GM12878 (cell line): ENCODE data around the gene NOS1. TPM values are rescaled to one million over a fixed set of nuclear protein-coding genes. Genes with fewer than 3 reads are reported as not detected.

Experiments
- ATAC-seq: fragments of 200-7000 bp; cut with Tn5 transposase; 3 replicates; pipeline ENCODE4 v1.9.1; 2020; ENCODE audit warnings: mild to moderate bottlenecking, moderate library complexity
- BruUV-seq: library from RNA; stranded (reverse); fragments of 400-500 nt; replicated peaks from 2 replicates; lab custom pipeline; 2021; lab: Mats Ljungman, UMichigan
- CTCF ChIA-PET: fragments of 300-600 bp; sonication (Branson Sonifier 250); formaldehyde crosslinking; extraction: SDS; loops from one replicate; lab custom pipeline; 2021; ENCODE audit warnings: inconsistent platforms; lab: Yijun Ruan, JAX
- POLR2A ChIA-PET: fragments of 350-600 bp; formaldehyde crosslinking; extraction: SDS; loops from one replicate; lab custom pipeline; 2021; ENCODE audit warnings: inconsistent platforms; lab: Charles Lee
- RAD21 ChIA-PET: fragments of 300-600 bp; sonication (Branson Sonifier 250); formaldehyde crosslinking; loops from one replicate; lab custom pipeline; 2023; ENCODE audit warnings: antibody characterized with exemption; ENCODE audit not compliant: unreplicated experiment; lab: Charles Lee
- SMC1A ChIA-PET: fragments of 300-600 bp; sonication (Branson Sonifier 250); formaldehyde crosslinking; loops from one replicate; lab custom pipeline; 2023; ENCODE audit not compliant: unreplicated experiment, uncharacterized antibody; lab: Charles Lee
- DNase-seq: peaks from one replicate; pipeline ENCODE4 v3.0.0-alpha.2; 2011; ENCODE audit warnings: low read depth, low spot score
- FAIRE-seq: peaks from 3 replicates; lab custom pipeline; 2011; peaks lifted over from hg19 to GRCh38; lab: Jason Lieb, UNC
- H2AFZ ChIP-seq: 2 replicates; pipeline ENCODE4 v1.6.0; 2011; ENCODE audit warnings: low read depth, low read length, control low read depth; ENCODE audit not compliant: control insufficient read depth
- H3K27ac ChIP-seq: 2 replicates; pipeline ENCODE4 v1.5.1; 2011; ENCODE audit warnings: control low read depth; ENCODE audit not compliant: control insufficient read depth, insufficient read depth
- H3K27me3 ChIP-seq, 2 experiments: replicated peaks in 1 of 2; 2 replicates each; pipeline versions ENCODE4 v1.6.0 to v1.6.1; 2011; ENCODE audit warnings: low read length in 1 of 2; ENCODE audit not compliant: control insufficient read depth in 2 of 2, insufficient read depth in 2 of 2
- H3K36me3 ChIP-seq, 2 experiments: 2 replicates each; pipeline ENCODE4 v1.5.1; 2011; ENCODE audit warnings: low read length in 1 of 2; ENCODE audit not compliant: control insufficient read depth in 2 of 2, insufficient read depth in 2 of 2
- H3K4me1 ChIP-seq: 2 replicates; pipeline ENCODE4 v1.6.1; 2011; ENCODE audit warnings: mild to moderate bottlenecking, low read length, moderate library complexity, mixed read lengths; ENCODE audit not compliant: control insufficient read depth, insufficient read depth
- H3K4me2 ChIP-seq: 2 replicates; pipeline ENCODE4 v1.6.0; 2011; ENCODE audit warnings: control low read depth; ENCODE audit not compliant: control insufficient read depth, insufficient read depth
- H3K4me3 ChIP-seq: fragments of 200-600 bp; sonication (generic); 2 replicates; pipeline ENCODE4 v1.5.1; 2016
- H3K79me2 ChIP-seq: 2 replicates; pipeline ENCODE4 v1.6.0; 2011; ENCODE audit warnings: low read length; ENCODE audit not compliant: control insufficient read depth, insufficient read depth
- H3K9ac ChIP-seq: 2 replicates; pipeline ENCODE4 v1.8.0; 2011; ENCODE audit warnings: low read length, control low read depth, mixed read lengths; ENCODE audit not compliant: control insufficient read depth, insufficient read depth
- H3K9me3 ChIP-seq: replicated peaks from 3 replicates; pipeline ENCODE4 v1.5.1; 2011; ENCODE audit warnings: mild to moderate bottlenecking, low read length; ENCODE audit not compliant: control insufficient read depth, insufficient read depth
- H4K20me1 ChIP-seq: 2 replicates; pipeline ENCODE4 v1.6.0; 2011; ENCODE audit not compliant: control insufficient read depth, insufficient read depth
- E4F1 ChIP-seq: fragments of 450-650 bp; IDR thresholded peaks from 2 replicates; pipeline ENCODE4 v1.6.1; 2018; ENCODE audit warnings: borderline replicate concordance, mild to moderate bottlenecking; ENCODE audit not compliant: partially characterized antibody
- EP300 ChIP-seq, 2 experiments: fragments of 150-350 bp in 1 of 2; IDR thresholded peaks; 2 replicates each; pipeline ENCODE4 v1.6.1; 2011 to 2012; ENCODE audit warnings: low read depth in 2 of 2, low read length in 2 of 2, borderline replicate concordance in 1 of 2, improper control_type of control experiment in 1 of 2, inconsistent platforms in 1 of 2; ENCODE audit not compliant: control insufficient read depth in 1 of 2
- HDAC6 ChIP-seq: fragments of 200-600 bp; sonication (generic); IDR thresholded peaks from one replicate; pipeline ENCODE4 v1.8.0; 2017; ENCODE audit warnings: antibody characterized with exemption; ENCODE audit not compliant: unreplicated experiment
- SIX5 ChIP-seq: IDR thresholded peaks from 2 replicates; pipeline ENCODE4 v1.6.1; 2011; ENCODE audit warnings: mild to moderate bottlenecking, low read depth, low read length, moderate library complexity; ENCODE audit not compliant: severe bottlenecking
- SP1 ChIP-seq: IDR thresholded peaks from one replicate; pipeline ENCODE4 v1.6.1; 2011; ENCODE audit warnings: low read depth, low read length
- WGBS: methylation state at CpG from one replicate; pipeline ENCODE4 v1.1.6; 2016; ENCODE audit warnings: low lambda C conversion rate; ENCODE audit not compliant: insufficient replicate concordance, insufficient coverage; ENCODE audit errors: missing lambda C conversion rate; 5-methylcytosine and 5-hydroxymethylcytosine counted together
- in situ Hi-C: fragments of 300-500 bp; cut with MboI; formaldehyde crosslinking; loops from 9 replicates; pipeline ENCODE4 v1.14.3; 2018; ENCODE audit warnings: mixed read lengths
- intact Hi-C: fragments of 100-400 bp; cut with micrococcal nuclease; formaldehyde crosslinking; loops from one replicate; pipeline ENCODE4 v1.14.2; 2022; ENCODE audit not compliant: unreplicated experiment
- polyA plus RNA-seq, 11 experiments: library from polyadenylated mRNA; depleted of rRNA in 4 of 11; unstranded in 6 of 11; stranded (reverse) in 5 of 11; fragments of >200 nt; fragmentation: Nextera tagmentation in 4 of 11; fragmentation: Illumina TruSeq in 1 of 11; extraction: Ambion mirVana in 4 of 11; extraction: Trizol in 1 of 11; gene quantifications; 1 replicate in 1 of 11; 2 replicates in 10 of 11; pipeline versions ENCODE4 v1.2.1 to v1.2.3, GENCODE V29; 2011 to 2016; ENCODE audit warnings: inconsistent platforms in 2 of 11, missing spikeins in 2 of 11, low read depth in 1 of 11
- total RNA-seq, 4 experiments: library from RNA; depleted of rRNA in 3 of 4; stranded (reverse); fragments of >200 nt in 3 of 4; fragmentation: Illumina TruSeq in 1 of 4; extraction: Trizol in 1 of 4; gene quantifications; 2 replicates each; pipeline versions ENCODE4 v1.2.1 to v1.2.3, GENCODE V29; 2013 to 2021

NOS1 gene
- total and polyA plus RNA-seq, 10 of the 15 experiments (the other 5 are each of a cell fraction or from before 2014, with no cell fraction given), result under 0.01 to 0.04 (median 0.01) TPM; not detected in 7

GRCh38 chr12:117409286-117409685 lies 47.9 kb upstream of the NOS1 start (continued):
- TF ChIP-seq EP300 (IDR thresholded peaks at IDR 0.05; ENCODE audit: borderline replicate concordance in 1 of 2, control insufficient read depth in 1 of 2, low read depth in 2 of 2, low read length in 2 of 2) (no peak), SP1 (no peak), E4F1 (no peak), HDAC6 (no peak)

GRCh38 chr12:117408161-117408791 lies 46.9 kb upstream of the NOS1 start:
- in situ Hi-C loops (no loop called here), intact Hi-C loops (no loop called here)
- no TSS peak for BruUV-seq
- H3K27ac ChIP-seq, result no peak overlapping the region
- ChIA-PET CTCF (no interaction called here), SMC1A (no interaction called here), POLR2A (no interaction called here), RAD21 (no interaction called here)
- H2AFZ ChIP-seq, result no peak overlapping the region
- ATAC-seq, result no peak
- no peaks in the 10 kb centered on the region for H3K4me1 ChIP-seq
- no peak for DNase-seq
- no peaks in the 10 kb centered on the region for H3K27me3 ChIP-seq
- no peak overlapping the region for H3K4me3 ChIP-seq
- H3K9ac ChIP-seq, result no peak overlapping the region
- H4K20me1 ChIP-seq, result no peaks in the 10 kb centered on the region
- FAIRE-seq, result no peak
- no peak for TF ChIP-seq SIX5
- no peaks in the 10 kb centered on the region for H3K36me3 ChIP-seq
- no peak overlapping the region for H3K4me2 ChIP-seq
- WGBS, result 18% methylated on average over 10 of the region's 11 CpGs
- no peaks in the 10 kb centered on the region for H3K9me3 ChIP-seq
- no peaks in the 10 kb centered on the region for H3K79me2 ChIP-seq
